Stimulated activated CD8-positive, alpha-beta memory T cell treated with anti-CD3 and anti-CD28 coated beads, Interleukin-2, amount 100 ng/mL, for 48 hours (primary cell): Measurements from ENCODE around the gene TMEM205.

Experiments
- DNase-seq, 2 donors: peaks; one replicate each; pipeline ENCODE4 v3.0.0-alpha.2; 2020; ENCODE audit warnings: low read depth in 2 of 2

The TMEM205 gene

GRCh38 chr19:11299946-11300810 lies 45.9 kb downstream of the TMEM205 start:
- DNase-seq, result no peak

GRCh38 chr19:11296264-11296663 lies 49.8 kb downstream of the TMEM205 start:
- DNase-seq, result no peak

DNA sequence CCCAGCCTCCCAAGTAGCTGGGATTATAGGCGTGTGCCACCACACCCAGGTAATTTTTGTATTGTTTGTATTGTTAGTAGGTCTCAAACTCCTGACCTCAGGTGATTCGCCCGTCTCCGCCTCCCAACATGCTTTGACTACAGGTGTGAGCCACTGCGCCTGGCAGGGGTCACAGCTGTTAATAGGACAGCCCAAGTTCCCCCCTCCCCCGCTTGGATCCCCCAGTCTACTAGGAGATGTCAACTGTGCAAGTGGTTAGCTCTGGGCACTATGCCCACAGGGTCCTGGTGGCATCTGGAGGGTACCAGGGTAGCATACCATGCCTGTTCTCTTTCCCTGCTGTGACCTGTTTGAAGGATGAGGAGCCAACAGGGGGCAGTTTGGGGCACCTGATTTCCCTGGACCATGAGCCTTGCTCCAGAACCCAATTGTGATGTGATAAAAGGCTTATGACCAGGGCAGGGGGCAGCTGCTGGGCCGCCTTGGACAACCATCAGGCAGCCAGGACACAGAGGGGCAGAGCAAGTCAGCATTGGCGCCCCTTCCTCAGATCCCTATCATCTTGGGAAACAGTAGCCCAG lies 50.3 kb downstream of the TMEM205 start, which contains the start of gene TSPAN16:
TSS of gene TSPAN16 (plus strand) at position 496 of the 581 bp plus-strand sequence. CDS start 138 bp downstream, outside the sequence.
- DNase-seq, result no peak

DNA sequence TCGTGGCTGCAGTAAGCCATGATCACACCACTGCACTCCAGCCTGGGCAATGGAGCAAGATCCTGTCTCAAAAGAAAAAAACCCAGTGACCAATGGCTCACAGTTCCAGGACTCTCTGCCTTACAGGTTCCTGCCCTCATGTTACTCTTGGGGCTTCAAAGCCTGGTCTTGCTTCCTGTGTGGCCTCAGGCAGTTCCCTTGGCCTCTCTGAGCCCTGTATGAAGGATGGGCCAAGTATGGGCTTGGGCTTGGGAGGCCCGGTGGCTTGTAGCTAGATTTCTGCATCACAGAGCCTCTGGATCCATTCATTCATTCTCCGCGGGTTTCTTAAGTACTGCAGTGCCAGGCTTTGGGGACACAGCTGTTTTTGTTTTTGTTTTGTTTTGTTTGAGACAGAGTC lies 50.9 kb downstream of the TMEM205 start:
- no peak for DNase-seq

- DNase-seq, result peak; percentile 71 to 79
Measured at GRCh38 chr19:11293433-11294389, 52.4 kb downstream of the TMEM205 start.
